ENCODE data around the gene KIAA0513.
"Not testable (repeated sequence)": the region's sequence is repeated elsewhere in the genome, so short reads cannot be mapped to it uniquely, and the experiment has no call there.

KIAA0513 gene

GRCh38 chr16:85028685-85029407, 1.3 kb downstream of the KIAA0513 start:
- Histone ChIP-seq H3K9me3 (ENCODE audit: insufficient read depth, low read depth, low read length) (no peaks in the 10 kb centered on the region), H3K36me3 (ENCODE audit: insufficient read depth, low read length) (no peaks in the 10 kb centered on the region), H3K27me3 (ENCODE audit: insufficient read depth, low read length, poor library complexity, severe bottlenecking) (no peaks in the 10 kb centered on the region), H3K9ac (ENCODE audit: low read depth, low read length, poor library complexity, severe bottlenecking) (no peak overlapping the region), H4K20me1 (ENCODE audit: insufficient read depth, low read length, poor library complexity, severe bottlenecking) (no peaks in the 10 kb centered on the region), H3K4me3 (ENCODE audit: low read length, poor library complexity, severe bottlenecking) (peak overlapping the region; percentile 87), H3K79me2 (ENCODE audit: insufficient read depth, low read length) (no peaks in the 10 kb centered on the region), H3F3A (ENCODE audit: low read depth) (no peaks in the 10 kb centered on the region), H3K9me2 (replicated peaks; ENCODE audit: low read depth, low read length) (no peaks in the 10 kb centered on the region), H2AFZ (ENCODE audit: low read length) (no peak overlapping the region), H3K4me2 (ENCODE audit: low read depth, low read length, poor library complexity, severe bottlenecking) (peak overlapping the region; percentile 78), H3K4me1 (ENCODE audit: insufficient read depth, low read length, poor library complexity, severe bottlenecking) (peaks cover 20% of the 10 kb centered on the region)
- TF ChIP-seq EZH2phosphoT487 (IDR thresholded peaks at IDR 0.05; ENCODE audit: borderline replicate concordance) = no peak
- no peak for TF ChIP-seq CTCF (conservative IDR thresholded peaks at IDR 0.05; ENCODE audit: low read length)

GRCh38 chr16:85029408-85029784, 1.8 kb downstream of the KIAA0513 start:
- H2AFZ ChIP-seq (ENCODE audit: low read length) = no peak overlapping the region
- no peaks in the 10 kb centered on the region for H3K79me2 ChIP-seq (ENCODE audit: insufficient read depth, low read length)
- H3K9ac ChIP-seq (ENCODE audit: low read depth, low read length, poor library complexity, severe bottlenecking) = no peak overlapping the region
- TF ChIP-seq EZH2phosphoT487 (IDR thresholded peaks at IDR 0.05; ENCODE audit: borderline replicate concordance) = no peak
- peak overlapping the region; percentile 78 for H3K4me2 ChIP-seq (ENCODE audit: low read depth, low read length, poor library complexity, severe bottlenecking)
- H4K20me1 ChIP-seq (ENCODE audit: insufficient read depth, low read length, poor library complexity, severe bottlenecking) = no peaks in the 10 kb centered on the region
- H3K36me3 ChIP-seq (ENCODE audit: insufficient read depth, low read length) = no peaks in the 10 kb centered on the region
- H3K27me3 ChIP-seq (ENCODE audit: insufficient read depth, low read length, poor library complexity, severe bottlenecking) = no peaks in the 10 kb centered on the region
- peaks cover 20% of the 10 kb centered on the region for H3K4me1 ChIP-seq (ENCODE audit: insufficient read depth, low read length, poor library complexity, severe bottlenecking)
- no peaks in the 10 kb centered on the region for H3K9me2 ChIP-seq (replicated peaks; ENCODE audit: low read depth, low read length)
- no peaks in the 10 kb centered on the region for H3K9me3 ChIP-seq (ENCODE audit: insufficient read depth, low read depth, low read length)
- no peaks in the 10 kb centered on the region for H3F3A ChIP-seq (ENCODE audit: low read depth)
- no peak overlapping the region for H3K4me3 ChIP-seq (ENCODE audit: low read length, poor library complexity, severe bottlenecking)

- Histone ChIP-seq H2AFZ (ENCODE audit: low read length) (no peak overlapping the region), H3K4me2 (ENCODE audit: low read depth, low read length, poor library complexity, severe bottlenecking) (no peak overlapping the region), H3K9ac (ENCODE audit: low read depth, low read length, poor library complexity, severe bottlenecking) (no peak overlapping the region), H3F3A (ENCODE audit: low read depth) (no peaks in the 10 kb centered on the region), H4K20me1 (ENCODE audit: insufficient read depth, low read length, poor library complexity, severe bottlenecking) (no peaks in the 10 kb centered on the region), H3K4me3 (ENCODE audit: low read length, poor library complexity, severe bottlenecking) (no peak overlapping the region), H3K4me1 (ENCODE audit: insufficient read depth, low read length, poor library complexity, severe bottlenecking) (peaks cover 20% of the 10 kb centered on the region), H3K9me3 (ENCODE audit: insufficient read depth, low read depth, low read length) (no peaks in the 10 kb centered on the region), H3K79me2 (ENCODE audit: insufficient read depth, low read length) (no peaks in the 10 kb centered on the region), H3K36me3 (ENCODE audit: insufficient read depth, low read length) (no peaks in the 10 kb centered on the region), H3K27me3 (ENCODE audit: insufficient read depth, low read length, poor library complexity, severe bottlenecking) (no peaks in the 10 kb centered on the region), H3K9me2 (replicated peaks; ENCODE audit: low read depth, low read length) (no peaks in the 10 kb centered on the region)
- no peak for TF ChIP-seq EZH2phosphoT487 (IDR thresholded peaks at IDR 0.05; ENCODE audit: borderline replicate concordance)
- no peak for TF ChIP-seq CTCF (conservative IDR thresholded peaks at IDR 0.05; ENCODE audit: low read length)
These were observed 2.4 kb downstream of the KIAA0513 start for GRCh38 chr16:85029981-85030401.

GRCh38 chr16:85031451-85031850, 3.9 kb downstream of the KIAA0513 start:
- Histone ChIP-seq H3K4me1 (ENCODE audit: insufficient read depth, low read length, poor library complexity, severe bottlenecking) (peaks cover 20% of the 10 kb centered on the region), H3K9me3 (ENCODE audit: insufficient read depth, low read depth, low read length) (no peaks in the 10 kb centered on the region), H2AFZ (ENCODE audit: low read length) (no peak overlapping the region), H3K9me2 (replicated peaks; ENCODE audit: low read depth, low read length) (no peaks in the 10 kb centered on the region), H3K4me3 (ENCODE audit: low read length, poor library complexity, severe bottlenecking) (no peak overlapping the region), H3K79me2 (ENCODE audit: insufficient read depth, low read length) (no peaks in the 10 kb centered on the region), H3K4me2 (ENCODE audit: low read depth, low read length, poor library complexity, severe bottlenecking) (no peak overlapping the region), H3K27me3 (ENCODE audit: insufficient read depth, low read length, poor library complexity, severe bottlenecking) (no peaks in the 10 kb centered on the region), H3K36me3 (ENCODE audit: insufficient read depth, low read length) (no peaks in the 10 kb centered on the region), H3K9ac (ENCODE audit: low read depth, low read length, poor library complexity, severe bottlenecking) (no peak overlapping the region), H3F3A (ENCODE audit: low read depth) (no peaks in the 10 kb centered on the region), H4K20me1 (ENCODE audit: insufficient read depth, low read length, poor library complexity, severe bottlenecking) (no peaks in the 10 kb centered on the region)
- TF ChIP-seq EZH2phosphoT487 (IDR thresholded peaks at IDR 0.05; ENCODE audit: borderline replicate concordance) = no peak
- no peak for TF ChIP-seq CTCF (conservative IDR thresholded peaks at IDR 0.05; ENCODE audit: low read length)

GRCh38 chr16:85032187-85032586, 4.6 kb downstream of the KIAA0513 start:
- H2AFZ ChIP-seq (ENCODE audit: low read length); H3K79me2 ChIP-seq (ENCODE audit: insufficient read depth, low read length); H3F3A ChIP-seq (ENCODE audit: low read depth); H3K9ac ChIP-seq (ENCODE audit: low read depth, low read length, poor library complexity, severe bottlenecking); H3K27me3 ChIP-seq (ENCODE audit: insufficient read depth, low read length, poor library complexity, severe bottlenecking); H4K20me1 ChIP-seq (ENCODE audit: insufficient read depth, low read length, poor library complexity, severe bottlenecking); H3K4me3 ChIP-seq (ENCODE audit: low read length, poor library complexity, severe bottlenecking); H3K9me3 ChIP-seq (ENCODE audit: insufficient read depth, low read depth, low read length); H3K4me2 ChIP-seq (ENCODE audit: low read depth, low read length, poor library complexity, severe bottlenecking); H3K9me2 ChIP-seq (replicated peaks; ENCODE audit: low read depth, low read length); H3K36me3 ChIP-seq (ENCODE audit: insufficient read depth, low read length): not testable (repeated sequence)
- H3K4me1 ChIP-seq (ENCODE audit: insufficient read depth, low read length, poor library complexity, severe bottlenecking) = peaks cover 19% of the 10 kb centered on the region
